ENCODE measurements around the gene XRRA1. TPM values are rescaled to one million over a fixed set of nuclear protein-coding genes. Genes with fewer than 3 reads are reported as not detected.
"Not testable (repeated sequence)": the region's sequence is repeated elsewhere in the genome, so short reads cannot be mapped to it uniquely, and the experiment has no call there.

The XRRA1 gene
- total and polyA plus RNA-seq, 5 donors = 2.4 to 15.2 (median 9.4) TPM

DNA sequence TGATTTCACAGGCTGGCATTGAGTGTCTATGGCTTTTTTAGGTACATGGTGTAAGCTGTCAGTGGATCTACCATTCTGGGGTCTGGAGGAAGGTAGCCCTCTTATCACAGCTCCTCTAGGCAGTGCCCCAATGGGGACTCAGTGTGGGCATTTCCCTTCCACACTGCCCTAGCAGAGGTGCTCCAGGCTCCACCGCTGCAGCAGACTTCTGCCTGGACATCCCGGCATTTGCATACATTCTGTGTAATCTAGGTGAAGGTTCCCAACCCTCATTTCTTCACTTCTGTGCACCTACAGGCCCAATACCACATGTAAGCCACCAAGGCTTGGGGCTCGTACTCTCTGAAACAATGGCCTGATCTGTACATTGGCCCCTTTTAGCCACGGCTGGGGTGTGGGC lies 122.0 kb downstream of the XRRA1 start:
- H3K27ac ChIP-seq (ENCODE audit: low read length) = no peak overlapping the region
- intact Hi-C loops (cut with DNase I) = no loop called here
- H3K4me1 ChIP-seq (ENCODE audit: control insufficient read depth, insufficient read depth, low read length) = peaks cover 1% of the 10 kb centered on the region
- whole genome bisulfite sequencing = 74% methylated on average over 4 of the region's 4 CpGs
- DNase-seq (no peak), ATAC-seq (no peak)
- no peaks in the 10 kb centered on the region for H3K27me3 ChIP-seq (ENCODE audit: control insufficient read depth, insufficient read depth)
- H3K4me3 ChIP-seq (ENCODE audit: low read length) = no peak overlapping the region
- no peaks in the 10 kb centered on the region for H3K9me3 ChIP-seq (ENCODE audit: control insufficient read depth, low read length)

DNA sequence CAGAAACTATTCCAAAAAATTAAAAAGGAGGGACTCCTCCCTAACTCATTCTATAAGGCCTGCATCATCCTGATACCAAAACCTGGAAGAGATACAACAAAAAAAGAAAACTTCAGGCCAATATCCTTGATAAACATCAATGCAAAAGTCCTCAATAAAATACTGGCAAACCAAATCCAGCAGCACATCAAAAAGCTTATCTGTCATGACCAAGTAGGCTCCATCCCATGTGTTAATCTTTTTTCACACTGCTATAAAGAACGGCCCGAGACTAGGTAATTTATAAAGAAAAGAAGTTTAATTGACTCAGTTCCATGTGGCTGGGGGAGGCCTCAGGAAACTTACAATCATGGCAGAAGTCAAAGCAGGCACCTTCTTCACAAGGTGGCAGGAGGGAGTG lies 123.3 kb downstream of the XRRA1 start:
- 49% methylated on average over 2 of the region's 2 CpGs for WGBS
- H3K27ac ChIP-seq (ENCODE audit: low read length); H3K9me3 ChIP-seq (ENCODE audit: control insufficient read depth, low read length); intact Hi-C loops (cut with DNase I); H3K4me1 ChIP-seq (ENCODE audit: control insufficient read depth, insufficient read depth, low read length); H3K27me3 ChIP-seq (ENCODE audit: control insufficient read depth, insufficient read depth); DNase-seq; H3K4me3 ChIP-seq (ENCODE audit: low read length); ATAC-seq: not testable (repeated sequence)

DNA sequence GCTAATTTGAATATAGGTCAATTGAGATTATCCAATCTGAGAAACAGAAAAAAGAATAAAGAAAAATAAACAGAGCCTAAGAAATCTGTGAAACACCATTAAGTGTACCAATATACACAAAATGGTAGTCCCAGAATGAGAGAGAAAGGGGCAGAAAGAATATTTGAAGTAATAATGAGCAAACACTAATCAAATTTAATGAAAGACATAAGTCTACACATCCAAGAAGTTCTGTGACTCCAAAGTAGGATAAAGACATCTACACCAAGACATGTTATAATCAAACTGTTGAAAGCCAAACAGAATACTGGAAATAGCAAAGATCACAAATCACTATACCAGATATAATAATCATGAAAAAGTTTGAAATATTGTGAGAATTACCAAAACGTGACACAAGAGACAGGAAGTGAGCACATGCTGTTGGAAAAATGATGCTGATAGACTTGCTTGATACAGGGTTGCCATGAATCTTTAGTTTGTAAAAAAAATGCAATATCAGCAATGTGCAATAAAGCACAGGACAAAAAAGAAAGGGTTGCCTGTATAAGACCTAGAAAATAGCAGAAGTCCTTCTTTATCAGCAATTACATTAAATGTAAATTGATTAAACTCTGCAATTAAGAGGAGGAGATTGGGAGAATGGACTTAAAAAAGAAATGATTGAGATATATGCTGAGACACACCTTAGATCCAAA lies 124.5 kb downstream of the XRRA1 start:
- no peak for DNase-seq
- Histone ChIP-seq H3K27ac (ENCODE audit: low read length) (no peak overlapping the region), H3K27me3 (ENCODE audit: control insufficient read depth, insufficient read depth) (no peaks in the 10 kb centered on the region), H3K4me3 (ENCODE audit: low read length) (no peak overlapping the region), H3K4me1 (ENCODE audit: control insufficient read depth, insufficient read depth, low read length) (peaks cover 2% of the 10 kb centered on the region), H3K9me3 (ENCODE audit: control insufficient read depth, low read length) (no peaks in the 10 kb centered on the region)
- ATAC-seq = no peak
- intact Hi-C loops (cut with DNase I) = no loop called here
- WGBS = 95% methylated on average over 1 of the region's 1 CpG

DNA sequence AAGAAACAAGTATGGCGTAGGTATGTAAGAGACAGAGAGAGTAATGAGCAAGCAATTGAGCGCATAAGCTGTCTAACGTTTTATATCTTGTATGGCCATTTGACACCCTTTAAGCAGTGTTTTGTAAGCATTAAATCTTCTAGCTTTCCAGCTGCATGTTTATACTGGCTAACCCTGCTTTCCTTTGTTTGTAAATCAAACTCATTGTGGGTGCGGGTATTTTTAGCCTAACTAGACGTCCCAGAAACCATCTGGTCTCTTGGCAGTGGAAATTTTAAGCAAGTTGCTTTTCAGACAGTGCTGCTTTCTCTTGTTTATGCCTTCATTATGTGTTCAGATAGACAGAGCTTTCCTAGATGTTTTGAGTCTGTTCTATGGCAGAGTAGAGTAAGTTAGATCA lies 126.7 kb downstream of the XRRA1 start:
- WGBS = 35% methylated on average over 5 of the region's 5 CpGs
- no peak for DNase-seq
- Histone ChIP-seq H3K9me3 (ENCODE audit: control insufficient read depth, low read length) (no peaks in the 10 kb centered on the region), H3K27ac (ENCODE audit: low read length) (peak overlapping the region; percentile 77), H3K4me1 (ENCODE audit: control insufficient read depth, insufficient read depth, low read length) (peaks cover 2% of the 10 kb centered on the region), H3K4me3 (ENCODE audit: low read length) (no peak overlapping the region), H3K27me3 (ENCODE audit: control insufficient read depth, insufficient read depth) (no peaks in the 10 kb centered on the region)
- intact Hi-C loops (cut with DNase I) = no loop called here
- peak; percentile 83 to 84 for ATAC-seq

DNA sequence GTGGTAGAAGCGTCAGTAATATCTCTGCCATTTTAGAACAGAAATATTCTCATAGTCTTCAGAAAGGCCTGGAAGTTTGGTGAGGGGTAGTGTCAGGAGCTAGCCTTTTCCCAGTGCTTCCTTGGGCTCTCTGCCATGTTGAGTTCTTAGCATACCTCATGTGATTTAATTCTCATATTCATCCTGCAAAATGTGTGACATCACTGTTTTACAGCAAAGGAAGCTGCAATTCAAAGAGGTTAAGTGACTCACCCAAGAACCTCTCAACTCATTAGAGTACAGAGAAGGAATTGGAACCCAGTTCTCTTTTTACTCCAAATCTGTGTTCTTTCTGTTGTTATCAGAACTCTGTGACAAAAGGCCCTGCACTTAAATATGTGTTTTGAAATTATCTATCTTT lies 128.1 kb downstream of the XRRA1 start:
- intact Hi-C loops (cut with DNase I) = no loop called here
- 100% methylated on average over 1 of the region's 1 CpG for WGBS
- no peak for DNase-seq
- Histone ChIP-seq H3K27ac (ENCODE audit: low read length) (no peak overlapping the region), H3K4me1 (ENCODE audit: control insufficient read depth, insufficient read depth, low read length) (peaks cover 2% of the 10 kb centered on the region), H3K9me3 (ENCODE audit: control insufficient read depth, low read length) (no peaks in the 10 kb centered on the region), H3K4me3 (ENCODE audit: low read length) (no peak overlapping the region), H3K27me3 (ENCODE audit: control insufficient read depth, insufficient read depth) (no peaks in the 10 kb centered on the region)
- no peak for ATAC-seq

DNA sequence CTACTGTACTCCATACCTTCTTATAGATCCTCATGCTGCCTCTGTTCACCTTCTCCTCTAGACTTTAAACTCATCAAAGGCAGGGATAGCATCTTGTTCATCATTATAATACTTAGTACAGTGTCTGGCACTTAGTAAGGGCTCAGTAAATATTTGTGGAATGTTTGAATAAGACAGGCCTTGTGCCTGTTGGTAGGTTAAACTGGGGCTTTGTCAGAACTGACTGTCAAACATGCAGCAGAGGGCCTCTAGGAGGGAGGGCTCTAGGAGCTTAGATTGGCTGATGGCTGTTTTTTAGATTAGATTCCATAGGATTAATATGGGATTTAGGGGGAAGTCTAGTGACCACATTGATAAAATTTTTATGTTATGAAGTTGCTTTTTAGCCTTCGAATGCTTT lies 129.5 kb downstream of the XRRA1 start:
- WGBS = 73% methylated on average over 1 of the region's 1 CpG
- Histone ChIP-seq H3K9me3 (ENCODE audit: control insufficient read depth, low read length) (no peaks in the 10 kb centered on the region), H3K4me1 (ENCODE audit: control insufficient read depth, insufficient read depth, low read length) (peaks cover 2% of the 10 kb centered on the region), H3K27ac (ENCODE audit: low read length) (no peak overlapping the region), H3K4me3 (ENCODE audit: low read length) (no peak overlapping the region), H3K27me3 (ENCODE audit: control insufficient read depth, insufficient read depth) (no peaks in the 10 kb centered on the region)
- ATAC-seq = no peak
- no peak for DNase-seq
- intact Hi-C loops (cut with DNase I) = no loop called here

DNA sequence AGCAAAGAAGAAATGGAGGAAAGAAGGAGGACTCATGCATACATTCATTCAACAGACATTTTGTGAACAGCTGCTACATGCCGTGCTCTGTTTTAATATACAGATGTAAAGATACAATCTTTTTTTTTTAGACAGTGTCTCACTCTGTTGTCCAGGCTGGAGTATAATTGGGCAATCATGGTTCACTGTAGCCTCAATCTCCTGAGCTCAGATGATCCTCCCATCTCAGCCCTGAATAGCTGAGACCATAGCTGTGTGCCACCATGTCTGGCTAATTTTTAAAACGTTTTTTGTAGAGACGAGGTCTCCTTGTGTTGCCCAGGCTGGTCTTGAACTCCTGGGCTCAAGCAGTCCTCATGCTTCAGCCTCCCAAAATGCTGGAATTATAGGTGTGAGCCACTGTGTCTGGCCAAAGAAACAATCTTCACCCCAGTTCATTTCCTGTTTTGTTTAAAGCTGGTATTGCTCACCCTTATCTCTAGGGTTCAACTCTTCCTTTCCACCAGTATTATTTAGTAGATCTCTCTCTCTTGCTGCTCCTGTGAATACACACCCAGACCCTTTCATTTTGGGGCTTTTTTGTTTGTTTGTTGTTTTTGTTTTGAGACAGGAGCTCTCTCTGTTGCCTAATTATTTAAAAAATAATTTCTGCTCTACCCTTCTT lies 130.5 kb downstream of the XRRA1 start:
- H3K27me3 ChIP-seq (ENCODE audit: control insufficient read depth, insufficient read depth) = no peaks in the 10 kb centered on the region
- 81% methylated on average over 3 of the region's 3 CpGs for whole genome bisulfite sequencing
- H3K27ac ChIP-seq (ENCODE audit: low read length) = no peak overlapping the region
- H3K4me3 ChIP-seq (ENCODE audit: low read length) = no peak overlapping the region
- ATAC-seq = no peak
- no peaks in the 10 kb centered on the region for H3K9me3 ChIP-seq (ENCODE audit: control insufficient read depth, low read length)
- no peak for DNase-seq
- peaks cover 2% of the 10 kb centered on the region for H3K4me1 ChIP-seq (ENCODE audit: control insufficient read depth, insufficient read depth, low read length)
- intact Hi-C loops (cut with DNase I) = no loop called here

DNA sequence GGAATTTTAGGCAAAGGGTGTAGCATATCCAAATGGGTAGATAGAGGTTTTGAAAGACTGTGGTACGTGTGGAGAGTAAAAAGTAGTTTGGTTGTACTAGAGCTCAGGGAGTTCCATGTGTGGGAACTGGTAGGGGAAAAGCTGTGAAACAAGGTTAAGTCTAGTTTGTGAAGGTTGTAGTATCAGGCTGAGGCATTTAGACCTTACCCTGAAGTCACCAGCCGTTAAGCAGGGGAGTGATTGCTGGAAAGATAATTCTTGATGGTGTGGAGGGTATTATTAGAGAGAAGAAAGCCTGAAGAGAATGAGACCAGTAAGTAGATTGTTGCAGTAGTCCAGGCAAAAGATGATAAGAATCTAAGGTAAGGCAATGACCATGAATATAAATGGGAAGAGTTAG lies 132.2 kb downstream of the XRRA1 start:
- Histone ChIP-seq H3K27me3 (ENCODE audit: control insufficient read depth, insufficient read depth) (no peaks in the 10 kb centered on the region), H3K27ac (ENCODE audit: low read length) (no peak overlapping the region), H3K4me3 (ENCODE audit: low read length) (no peak overlapping the region), H3K4me1 (ENCODE audit: control insufficient read depth, insufficient read depth, low read length) (no peaks in the 10 kb centered on the region), H3K9me3 (ENCODE audit: control insufficient read depth, low read length) (no peaks in the 10 kb centered on the region)
- 93% methylated on average over 2 of the region's 2 CpGs for WGBS
- DNase-seq (no peak), ATAC-seq (no peak)
- intact Hi-C loops (cut with DNase I) = no loop called here

DNA sequence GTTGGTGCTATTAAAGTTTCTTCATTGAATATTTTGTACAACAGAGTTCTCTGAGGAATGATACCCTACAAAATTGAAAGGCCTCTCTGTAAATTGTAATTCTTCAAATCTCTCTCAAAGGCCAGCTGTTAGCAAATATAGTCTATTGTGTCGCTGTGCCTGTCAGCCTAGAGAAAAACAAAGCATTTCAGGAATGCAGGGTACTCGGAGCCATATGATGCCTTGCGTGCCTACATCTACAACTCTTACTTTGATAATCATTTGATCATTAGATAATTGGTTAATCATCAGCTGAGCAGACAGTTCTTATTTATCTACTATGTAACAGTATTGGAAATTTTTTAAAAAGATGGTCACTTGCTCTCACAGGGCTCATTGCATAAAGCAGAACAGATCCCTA lies 132.9 kb downstream of the XRRA1 start:
- no peak for ATAC-seq
- Histone ChIP-seq H3K4me3 (ENCODE audit: low read length) (no peak overlapping the region), H3K4me1 (ENCODE audit: control insufficient read depth, insufficient read depth, low read length) (no peaks in the 10 kb centered on the region), H3K27ac (ENCODE audit: low read length) (no peak overlapping the region), H3K27me3 (ENCODE audit: control insufficient read depth, insufficient read depth) (no peaks in the 10 kb centered on the region), H3K9me3 (ENCODE audit: control insufficient read depth, low read length) (no peaks in the 10 kb centered on the region)
- intact Hi-C loops (cut with DNase I) = no loop called here
- 73% methylated on average over 3 of the region's 3 CpGs for WGBS
- DNase-seq = no peak

DNA sequence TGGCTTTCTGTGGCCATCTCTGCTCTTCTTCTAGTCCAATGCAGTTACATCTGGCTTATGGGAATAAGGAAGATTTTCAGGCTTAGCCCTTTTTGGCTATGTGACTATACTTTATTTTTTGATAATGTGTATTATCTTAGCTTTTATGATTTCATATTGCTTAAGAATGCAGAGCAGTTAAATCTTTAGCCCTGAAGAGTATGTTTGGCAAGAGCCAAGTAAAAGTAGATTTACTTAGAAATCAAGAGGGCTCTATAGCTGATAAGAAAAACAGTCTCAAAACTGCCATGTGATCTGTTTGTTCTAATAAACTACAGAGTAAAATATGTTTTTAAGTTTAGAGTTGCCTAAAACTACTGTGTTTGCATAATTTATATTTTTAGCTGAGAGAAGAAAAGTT lies 139.1 kb downstream of the XRRA1 start:
- H3K4me1 ChIP-seq (ENCODE audit: control insufficient read depth, insufficient read depth, low read length) = peaks cover 2% of the 10 kb centered on the region
- ATAC-seq (no peak), DNase-seq (no peak)
- intact Hi-C loops (cut with DNase I) = no loop called here
- no peak overlapping the region for H3K4me3 ChIP-seq (ENCODE audit: low read length)
- no peaks in the 10 kb centered on the region for H3K27me3 ChIP-seq (ENCODE audit: control insufficient read depth, insufficient read depth)
- no peaks in the 10 kb centered on the region for H3K9me3 ChIP-seq (ENCODE audit: control insufficient read depth, low read length)
- no peak overlapping the region for H3K27ac ChIP-seq (ENCODE audit: low read length)

DNA sequence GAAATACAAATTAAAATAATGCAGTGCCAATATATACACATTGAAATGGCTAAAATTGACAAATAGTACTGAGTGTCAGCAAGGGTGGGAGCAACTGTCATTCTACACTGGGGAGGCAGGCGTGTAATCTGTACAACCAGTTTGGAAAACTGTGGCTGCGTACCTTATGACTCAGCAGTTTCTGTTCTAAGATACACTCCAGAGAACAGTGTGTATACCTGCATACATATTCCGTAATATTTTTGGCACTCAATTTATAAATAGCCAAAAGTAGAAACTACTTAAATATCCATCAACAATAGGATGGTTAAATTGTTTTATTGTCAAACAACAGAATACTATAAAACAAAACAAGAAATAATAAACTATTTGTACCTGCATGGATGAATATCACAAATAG lies 142.6 kb downstream of the XRRA1 start:
- ATAC-seq = peak in 1 of 2 donors; percentile 40
- Histone ChIP-seq H3K4me1 (ENCODE audit: control insufficient read depth, insufficient read depth, low read length) (peaks cover 2% of the 10 kb centered on the region), H3K9me3 (ENCODE audit: control insufficient read depth, low read length) (no peaks in the 10 kb centered on the region), H3K4me3 (ENCODE audit: low read length) (no peak overlapping the region), H3K27me3 (ENCODE audit: control insufficient read depth, insufficient read depth) (no peaks in the 10 kb centered on the region), H3K27ac (ENCODE audit: low read length) (no peak overlapping the region)
- 85% methylated on average over 3 of the region's 3 CpGs for WGBS
- intact Hi-C loops (cut with DNase I) = no loop called here
- DNase-seq = no peak

Data from right cardiac atrium (tissue), 5 donors.